ENCODE results near the gene PRODH. TPM values are rescaled to one million over a fixed set of nuclear protein-coding genes. Genes with fewer than 3 reads are reported as not detected.
"Not testable (repeated sequence)": the region's sequence is repeated elsewhere in the genome, so short reads cannot be mapped to it uniquely, and the experiment has no call there.

The PRODH gene
- total RNA-seq, 1 donor from 2014 or later: 5.0 TPM

DNA sequence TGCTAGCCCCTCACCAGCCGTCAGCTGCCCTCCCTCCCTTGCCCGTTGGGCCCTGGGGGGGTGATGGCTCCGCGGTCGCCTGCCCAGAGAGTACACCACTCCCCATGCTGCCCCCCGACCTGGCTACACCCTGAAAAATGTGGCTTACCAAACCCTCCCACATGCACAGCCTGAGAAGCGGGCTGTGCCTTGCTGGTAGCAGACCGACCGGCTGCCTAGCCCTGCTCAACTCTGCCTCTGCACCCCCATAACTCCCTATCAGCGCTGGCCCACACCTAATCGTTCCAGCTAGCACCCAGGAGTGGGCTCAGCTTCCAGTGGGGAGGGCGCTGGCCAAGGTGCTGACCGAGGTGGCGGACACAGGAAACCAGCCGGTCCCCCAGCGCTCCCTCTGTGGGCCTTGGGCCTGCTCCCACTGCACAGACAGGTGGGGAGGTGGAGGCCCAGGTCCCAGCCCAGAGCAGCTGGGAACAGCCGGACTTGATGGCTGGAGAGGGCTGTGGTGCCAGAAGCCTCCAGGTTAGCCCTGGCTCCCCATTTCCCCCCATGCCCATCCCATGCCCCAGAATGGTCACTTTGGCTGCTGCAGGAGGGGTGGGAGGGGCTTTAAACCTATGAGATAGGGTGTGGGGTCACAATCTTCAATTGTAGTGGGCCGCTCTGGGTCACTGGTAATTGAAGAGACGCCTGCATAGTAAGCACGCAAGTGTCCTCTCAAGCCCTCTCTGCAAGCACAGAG is 32.1 kb upstream of the PRODH start:
- Histone ChIP-seq H3K27me3 (ENCODE audit: control insufficient read depth, insufficient read depth, low read length) (peaks cover 7% of the 10 kb centered on the region), H3K36me3 (ENCODE audit: control insufficient read depth, insufficient read depth, low read length) (no peaks in the 10 kb centered on the region), H3K4me3 (ENCODE audit: low read depth, low read length) (no peak overlapping the region)
- TF ChIP-seq, protein P1, sequence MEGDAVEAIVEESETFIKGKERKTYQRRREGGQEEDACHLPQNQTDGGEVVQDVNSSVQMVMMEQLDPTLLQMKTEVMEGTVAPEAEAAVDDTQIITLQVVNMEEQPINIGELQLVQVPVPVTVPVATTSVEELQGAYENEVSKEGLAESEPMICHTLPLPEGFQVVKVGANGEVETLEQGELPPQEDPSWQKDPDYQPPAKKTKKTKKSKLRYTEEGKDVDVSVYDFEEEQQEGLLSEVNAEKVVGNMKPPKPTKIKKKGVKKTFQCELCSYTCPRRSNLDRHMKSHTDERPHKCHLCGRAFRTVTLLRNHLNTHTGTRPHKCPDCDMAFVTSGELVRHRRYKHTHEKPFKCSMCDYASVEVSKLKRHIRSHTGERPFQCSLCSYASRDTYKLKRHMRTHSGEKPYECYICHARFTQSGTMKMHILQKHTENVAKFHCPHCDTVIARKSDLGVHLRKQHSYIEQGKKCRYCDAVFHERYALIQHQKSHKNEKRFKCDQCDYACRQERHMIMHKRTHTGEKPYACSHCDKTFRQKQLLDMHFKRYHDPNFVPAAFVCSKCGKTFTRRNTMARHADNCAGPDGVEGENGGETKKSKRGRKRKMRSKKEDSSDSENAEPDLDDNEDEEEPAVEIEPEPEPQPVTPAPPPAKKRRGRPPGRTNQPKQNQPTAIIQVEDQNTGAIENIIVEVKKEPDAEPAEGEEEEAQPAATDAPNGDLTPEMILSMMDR (IDR thresholded peaks at IDR 0.05; ENCODE audit: insufficient read depth, low read length, severe bottlenecking): no peak
- DNase-seq (ENCODE audit: low read depth) (no peak), FAIRE-seq (no peak)

DNA sequence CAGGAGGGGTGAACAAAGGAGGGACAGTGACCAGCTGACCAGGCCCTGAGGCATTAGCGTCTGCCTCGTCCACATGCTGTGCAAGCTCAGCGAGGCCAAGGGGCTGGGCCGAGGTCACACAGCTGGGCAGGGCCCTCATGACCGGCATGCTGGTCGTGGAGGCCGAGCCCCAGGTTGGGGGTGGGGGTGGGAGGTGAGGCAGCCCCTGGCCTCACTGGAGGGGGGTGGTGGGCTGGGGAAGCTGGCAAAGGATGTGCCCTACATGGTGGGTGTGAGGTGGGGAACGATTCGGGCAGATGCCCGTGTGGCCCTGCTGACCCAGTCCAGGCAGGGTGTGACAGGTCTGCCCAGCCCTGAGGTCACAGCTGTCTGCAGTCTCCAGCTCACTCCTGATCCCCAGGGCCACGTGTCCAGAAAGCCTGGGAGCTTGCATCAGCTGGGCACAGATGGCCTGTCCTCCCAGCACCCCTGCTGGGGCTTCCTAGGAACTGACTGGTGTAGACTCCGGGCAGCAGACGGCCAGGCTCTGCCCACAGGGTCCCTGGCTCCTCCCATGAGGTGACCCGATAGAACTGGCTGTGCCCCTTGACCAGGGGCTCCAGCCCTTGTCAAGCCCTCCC is 31.4 kb upstream of the PRODH start:
- DNase-seq (ENCODE audit: low read depth); H3K4me3 ChIP-seq (ENCODE audit: low read depth, low read length); H3K27me3 ChIP-seq (ENCODE audit: control insufficient read depth, insufficient read depth, low read length); H3K36me3 ChIP-seq (ENCODE audit: control insufficient read depth, insufficient read depth, low read length): not testable (repeated sequence)
- peak; percentile 73 for FAIRE-seq

DNA sequence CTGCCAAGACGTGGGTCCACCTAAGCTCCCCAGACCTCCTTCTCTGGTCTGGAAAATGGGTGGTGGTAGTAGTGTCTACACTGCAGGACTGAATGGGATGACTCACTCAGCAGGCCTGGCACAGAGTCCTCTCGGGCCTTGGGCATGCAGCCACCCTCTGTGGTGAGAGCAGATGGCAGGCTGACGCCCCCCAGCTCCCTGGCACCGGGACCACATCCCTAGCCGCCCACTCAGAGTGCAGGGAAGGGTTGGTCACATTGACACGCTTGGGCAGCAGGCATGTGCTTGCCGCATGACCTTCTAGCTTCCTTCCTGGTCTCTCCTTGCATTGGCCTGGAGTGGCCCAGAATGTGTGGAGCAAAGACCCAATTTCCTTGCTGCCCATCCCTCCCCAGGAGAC is 30.7 kb upstream of the PRODH start:
- TF ChIP-seq, protein P1 (IDR thresholded peaks at IDR 0.05; ENCODE audit: insufficient read depth, low read length, severe bottlenecking): no peak
- Histone ChIP-seq H3K27me3 (ENCODE audit: control insufficient read depth, insufficient read depth, low read length) (peaks cover 7% of the 10 kb centered on the region), H3K36me3 (ENCODE audit: control insufficient read depth, insufficient read depth, low read length) (no peaks in the 10 kb centered on the region), H3K4me3 (ENCODE audit: low read depth, low read length) (no peak overlapping the region)
- no peak for DNase-seq (ENCODE audit: low read depth)
- no peak for FAIRE-seq

DNA sequence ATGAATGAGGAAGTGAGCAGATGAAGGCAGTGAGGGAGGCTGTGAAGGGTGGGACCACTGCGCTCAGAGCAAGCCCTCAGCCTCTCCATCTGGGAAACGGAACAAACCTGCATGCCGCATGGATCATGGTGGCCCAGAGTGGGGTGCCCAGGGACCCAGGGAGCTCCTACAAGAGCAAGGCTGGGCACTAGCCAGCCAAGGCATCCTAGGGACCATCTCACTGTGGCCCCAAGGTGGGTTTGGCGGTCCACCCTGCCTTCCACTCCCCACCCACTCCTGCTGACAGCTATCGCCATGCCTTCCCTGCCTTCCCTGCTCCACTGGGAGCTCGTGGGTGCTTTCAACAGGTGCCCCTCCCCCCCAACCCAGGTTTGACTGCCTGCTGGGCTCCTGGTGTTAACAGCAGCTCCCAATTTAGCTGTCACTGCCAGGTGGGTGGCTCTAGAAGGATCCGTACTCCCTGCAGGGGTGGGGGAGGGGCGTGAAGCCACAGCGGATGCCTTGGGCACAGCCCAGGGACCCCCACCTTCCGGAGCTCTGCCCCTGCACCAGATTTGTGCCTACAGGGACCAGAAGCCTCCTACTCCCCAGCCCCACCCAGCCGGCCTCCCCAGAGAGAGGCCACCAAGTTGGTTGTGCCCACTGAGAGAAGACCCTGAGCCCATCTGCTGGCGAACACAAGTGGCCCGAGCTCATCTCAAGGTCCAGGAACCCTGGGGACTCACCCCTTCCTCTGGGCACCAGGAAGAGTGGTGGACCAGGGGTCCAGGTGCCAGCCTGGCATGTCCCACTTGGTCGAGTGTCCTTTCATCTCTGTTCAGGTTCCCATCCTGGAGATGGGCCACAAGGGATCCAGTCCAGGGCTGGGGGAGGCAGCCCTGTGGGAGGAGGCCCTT is 29.7 kb upstream of the PRODH start:
- TF ChIP-seq, protein P1 (IDR thresholded peaks at IDR 0.05; ENCODE audit: insufficient read depth, low read length, severe bottlenecking): no peak
- DNase-seq (ENCODE audit: low read depth): no peak
- no peak overlapping the region for H3K4me3 ChIP-seq (ENCODE audit: low read depth, low read length)
- H3K27me3 ChIP-seq (ENCODE audit: control insufficient read depth, insufficient read depth, low read length): peaks cover 7% of the 10 kb centered on the region
- no peaks in the 10 kb centered on the region for H3K36me3 ChIP-seq (ENCODE audit: control insufficient read depth, insufficient read depth, low read length)
- no peak for FAIRE-seq

DNA sequence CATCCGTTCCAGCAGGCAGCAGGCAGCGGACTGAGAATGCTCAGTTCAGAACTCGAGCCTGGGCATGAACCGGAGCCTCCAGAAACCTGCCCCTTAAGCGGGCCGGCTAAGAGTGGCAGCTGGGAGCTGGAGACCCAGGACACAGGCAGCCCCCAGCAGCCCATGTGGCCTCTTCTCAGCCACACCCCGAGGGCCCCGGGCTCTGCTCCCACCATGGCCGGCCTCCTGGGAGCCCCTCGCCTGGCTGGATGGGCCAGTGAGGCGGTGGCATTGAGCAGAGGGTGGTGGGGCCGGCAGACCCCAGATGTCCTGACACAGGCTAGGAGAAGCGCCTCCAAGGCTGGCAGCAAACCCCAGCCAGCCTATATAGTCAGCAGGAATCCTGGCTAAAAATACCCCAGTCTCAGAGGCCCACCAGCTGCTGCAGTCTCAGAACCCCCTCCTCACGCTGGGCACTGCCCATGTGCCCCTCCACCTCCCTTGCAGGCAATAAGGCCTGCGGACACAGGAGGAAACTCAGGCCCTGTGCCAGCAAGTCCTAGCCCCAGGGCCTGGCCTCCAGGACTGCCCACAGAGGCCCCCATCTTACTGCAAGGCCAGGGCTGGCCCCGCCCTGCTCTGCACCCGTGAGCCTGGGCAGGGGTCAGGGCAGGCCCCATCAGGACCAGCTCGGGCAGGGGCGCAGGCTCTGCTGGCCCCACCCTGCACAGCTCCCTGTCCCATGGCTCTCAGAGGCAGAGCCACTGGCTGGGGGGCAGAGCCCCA is 28.6 kb upstream of the PRODH start:
- not testable (repeated sequence) for H3K36me3 ChIP-seq (ENCODE audit: control insufficient read depth, insufficient read depth, low read length); H3K27me3 ChIP-seq (ENCODE audit: control insufficient read depth, insufficient read depth, low read length); DNase-seq (ENCODE audit: low read depth); FAIRE-seq; H3K4me3 ChIP-seq (ENCODE audit: low read depth, low read length)

DNA sequence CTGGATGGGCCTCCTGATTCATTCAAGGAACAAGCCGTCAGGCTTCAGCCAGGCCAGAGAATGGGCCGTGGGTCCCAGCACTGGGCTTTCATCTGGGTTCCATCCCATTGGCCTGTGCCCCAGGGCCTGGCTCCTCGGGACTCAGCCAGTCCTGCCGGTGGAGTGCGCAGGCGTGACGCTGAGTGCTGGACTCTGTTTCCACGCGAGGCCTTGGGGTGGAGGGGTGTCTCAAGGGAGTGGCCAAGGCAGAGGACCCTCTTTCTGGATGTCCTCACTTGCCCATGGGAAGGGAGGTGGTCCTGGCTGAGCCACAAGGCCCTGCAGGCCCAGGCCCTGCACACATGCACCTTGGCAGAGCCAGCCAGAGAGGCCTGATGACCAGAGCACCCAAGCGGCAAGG is 28.0 kb upstream of the PRODH start:
- not testable (repeated sequence) for H3K27me3 ChIP-seq (ENCODE audit: control insufficient read depth, insufficient read depth, low read length); H3K36me3 ChIP-seq (ENCODE audit: control insufficient read depth, insufficient read depth, low read length); FAIRE-seq; DNase-seq (ENCODE audit: low read depth); H3K4me3 ChIP-seq (ENCODE audit: low read depth, low read length)

DNA sequence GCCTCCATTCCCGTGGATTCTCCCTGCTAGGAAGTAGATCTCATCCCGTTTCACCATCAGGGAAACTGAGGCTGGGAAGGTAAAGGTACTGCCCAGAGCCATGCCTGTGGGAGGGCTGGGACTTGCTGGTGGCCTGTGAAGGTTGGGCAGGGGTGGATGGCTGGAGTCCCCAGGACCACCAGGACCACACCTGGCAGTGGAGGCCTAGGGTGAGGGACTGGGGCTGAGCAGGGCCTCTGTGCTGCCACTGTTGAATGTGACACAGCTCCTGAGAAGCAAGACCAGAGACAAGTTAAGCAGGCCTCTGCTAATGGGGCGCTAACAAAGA is 26.2 kb upstream of the PRODH start:
- no peaks in the 10 kb centered on the region for H3K27me3 ChIP-seq (ENCODE audit: control insufficient read depth, insufficient read depth, low read length)
- DNase-seq (ENCODE audit: low read depth) (no peak), FAIRE-seq (no peak)
- TF ChIP-seq, protein P1 (IDR thresholded peaks at IDR 0.05; ENCODE audit: insufficient read depth, low read length, severe bottlenecking): no peak
- H3K4me3 ChIP-seq (ENCODE audit: low read depth, low read length): no peak overlapping the region
- H3K36me3 ChIP-seq (ENCODE audit: control insufficient read depth, insufficient read depth, low read length): no peaks in the 10 kb centered on the region

DNA sequence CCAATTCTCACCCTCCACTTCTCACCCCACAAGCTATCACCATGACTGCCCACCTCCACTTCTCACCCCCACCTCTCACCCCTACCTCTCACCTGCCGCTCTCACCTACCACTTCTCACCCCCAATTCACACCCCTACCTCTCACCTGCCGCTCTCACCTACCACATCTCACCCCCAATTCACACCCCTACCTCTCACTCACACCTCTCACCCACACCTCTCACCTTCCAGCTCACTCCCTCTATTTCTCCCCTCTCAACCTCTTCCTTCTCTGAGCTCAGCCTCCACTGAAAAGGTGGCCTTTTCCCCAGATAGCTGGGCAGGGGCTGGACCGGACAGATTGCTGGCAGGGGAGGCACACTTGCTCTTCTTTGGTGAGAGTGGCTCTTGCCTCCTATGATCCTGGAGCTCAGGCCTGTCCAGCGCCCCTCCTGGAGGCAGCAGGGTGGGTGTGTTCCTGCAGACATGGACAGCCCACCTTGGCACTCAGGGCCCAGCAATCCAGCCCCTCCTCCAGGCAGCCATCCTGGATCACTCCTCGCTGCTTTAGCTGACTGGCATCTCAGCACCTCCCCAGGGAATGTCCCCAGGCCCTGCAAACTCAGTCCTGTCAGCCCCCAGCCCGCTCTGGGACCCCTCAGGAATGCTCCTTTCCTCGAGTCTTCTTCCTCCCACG is 25.7 kb upstream of the PRODH start:
- FAIRE-seq; DNase-seq (ENCODE audit: low read depth): not testable (repeated sequence)

DNA sequence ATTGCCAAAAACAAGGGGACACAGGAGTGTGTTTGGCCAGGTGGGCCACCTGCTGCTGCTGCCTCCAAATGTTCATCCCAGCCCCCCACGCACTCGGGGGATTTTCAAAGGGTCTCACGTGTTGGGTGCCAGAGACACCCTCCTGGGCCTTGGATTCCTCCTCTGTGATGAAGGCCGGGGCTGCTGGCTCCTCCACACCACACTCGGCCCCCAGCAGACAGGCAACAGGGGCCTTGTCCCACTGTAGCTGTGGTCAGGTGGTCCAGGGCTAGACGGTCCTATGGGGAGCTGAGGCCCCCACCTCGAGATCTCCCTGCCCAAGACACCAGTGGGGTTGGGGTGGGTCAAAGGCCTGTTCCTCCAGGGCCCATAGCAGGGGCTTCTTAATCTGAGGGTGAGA is 25.1 kb upstream of the PRODH start:
- not testable (repeated sequence) for H3K4me3 ChIP-seq (ENCODE audit: low read depth, low read length); H3K27me3 ChIP-seq (ENCODE audit: control insufficient read depth, insufficient read depth, low read length)
- FAIRE-seq: peak; percentile 72

More for the DNA sequence above, 25.7 kb upstream of the PRODH start:
- H3K36me3 ChIP-seq (ENCODE audit: control insufficient read depth, insufficient read depth, low read length); H3K27me3 ChIP-seq (ENCODE audit: control insufficient read depth, insufficient read depth, low read length); H3K4me3 ChIP-seq (ENCODE audit: low read depth, low read length): not testable (repeated sequence)

More for the DNA sequence above, 25.1 kb upstream of the PRODH start:
- not testable (repeated sequence) for DNase-seq (ENCODE audit: low read depth); H3K36me3 ChIP-seq (ENCODE audit: control insufficient read depth, insufficient read depth, low read length)

Measured in bronchial epithelial cell (primary cell).